Cerebellar cortex (tissue), 1 donor: Measurements from ENCODE around the gene TNFRSF4.

Experiments used
- DNase-seq: peaks from one replicate; pipeline ENCODE4 v3.0.0-alpha.2; 2015; ENCODE audit warnings: low spot score

Gene TNFRSF4

DNA sequence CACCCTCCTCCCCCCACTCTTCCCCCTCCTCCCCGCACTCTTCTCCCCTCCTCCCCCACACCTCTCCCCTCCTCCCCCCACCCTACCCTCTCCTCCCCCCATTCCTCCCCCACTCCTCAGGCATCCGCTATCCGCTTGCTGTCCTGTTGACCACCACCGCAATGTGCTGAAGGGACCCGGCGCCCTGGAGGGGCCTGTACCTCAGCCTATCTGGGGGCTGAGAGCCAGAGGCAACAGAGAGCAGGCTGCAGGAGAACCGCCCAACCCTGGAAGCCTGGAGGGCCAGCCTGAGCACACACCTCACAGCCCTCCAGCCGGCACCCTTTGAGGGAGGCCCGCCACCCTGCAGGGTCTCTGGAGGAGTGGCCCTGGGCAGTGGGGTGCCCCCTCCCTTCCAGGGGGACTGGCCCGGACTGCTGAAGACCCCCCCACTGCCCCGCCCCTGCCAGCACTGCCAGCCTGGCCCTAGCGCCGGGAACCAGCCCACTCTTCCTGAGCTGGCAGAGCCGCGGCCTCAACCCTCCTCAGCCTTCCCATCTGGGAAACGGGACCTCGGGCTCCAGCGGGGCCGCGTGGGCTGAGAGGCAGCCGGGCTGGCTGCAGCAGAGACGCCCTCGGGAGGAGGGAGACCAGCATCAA lies 31.3 kb upstream of the TNFRSF4 start:
- DNase-seq: no peak

GRCh38 chr1:1244192-1244811 lies 30.3 kb upstream of the TNFRSF4 start:
- peak; percentile 43 for DNase-seq

DNA sequence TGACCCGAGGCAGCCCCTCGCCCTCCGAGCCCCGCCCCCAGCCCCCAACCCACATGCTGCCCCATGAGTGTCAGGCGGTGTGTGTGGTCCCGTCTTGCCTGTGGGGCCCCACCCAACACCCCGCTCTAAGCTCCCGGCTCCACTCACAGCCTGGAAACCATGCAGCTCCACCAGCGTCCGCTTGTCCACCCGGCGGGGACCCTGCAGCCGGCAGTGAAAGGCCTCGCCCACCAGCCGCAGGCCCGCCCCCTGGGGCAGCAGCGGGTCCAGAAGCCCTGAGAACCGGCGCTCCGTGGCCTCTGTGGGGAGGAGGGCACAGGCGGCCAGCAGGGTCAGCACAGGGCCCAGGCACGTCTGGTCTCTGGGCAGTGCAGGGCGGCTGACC lies 29.8 kb upstream of the TNFRSF4 start:
- no peak for DNase-seq

DNA sequence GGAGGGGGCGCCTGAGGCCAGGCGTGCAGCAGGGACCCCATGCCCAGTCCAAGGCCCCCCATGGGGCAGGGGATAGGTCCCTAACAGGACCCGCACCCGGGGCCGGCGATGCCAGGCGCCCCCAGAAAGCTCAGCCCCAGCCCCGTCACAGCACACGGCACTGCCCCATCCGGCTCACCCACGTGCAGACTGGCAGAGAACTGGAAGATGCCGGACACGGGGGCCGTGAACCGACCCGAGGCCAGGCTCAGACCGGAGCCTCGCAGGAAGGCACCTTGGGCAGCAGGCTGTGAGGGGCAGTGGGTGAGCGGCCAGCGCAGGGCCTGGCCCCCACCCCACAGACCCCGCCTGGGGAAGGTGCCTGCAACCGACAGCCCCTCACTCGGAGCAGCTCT lies 29.3 kb upstream of the TNFRSF4 start:
- no peak for DNase-seq

DNA sequence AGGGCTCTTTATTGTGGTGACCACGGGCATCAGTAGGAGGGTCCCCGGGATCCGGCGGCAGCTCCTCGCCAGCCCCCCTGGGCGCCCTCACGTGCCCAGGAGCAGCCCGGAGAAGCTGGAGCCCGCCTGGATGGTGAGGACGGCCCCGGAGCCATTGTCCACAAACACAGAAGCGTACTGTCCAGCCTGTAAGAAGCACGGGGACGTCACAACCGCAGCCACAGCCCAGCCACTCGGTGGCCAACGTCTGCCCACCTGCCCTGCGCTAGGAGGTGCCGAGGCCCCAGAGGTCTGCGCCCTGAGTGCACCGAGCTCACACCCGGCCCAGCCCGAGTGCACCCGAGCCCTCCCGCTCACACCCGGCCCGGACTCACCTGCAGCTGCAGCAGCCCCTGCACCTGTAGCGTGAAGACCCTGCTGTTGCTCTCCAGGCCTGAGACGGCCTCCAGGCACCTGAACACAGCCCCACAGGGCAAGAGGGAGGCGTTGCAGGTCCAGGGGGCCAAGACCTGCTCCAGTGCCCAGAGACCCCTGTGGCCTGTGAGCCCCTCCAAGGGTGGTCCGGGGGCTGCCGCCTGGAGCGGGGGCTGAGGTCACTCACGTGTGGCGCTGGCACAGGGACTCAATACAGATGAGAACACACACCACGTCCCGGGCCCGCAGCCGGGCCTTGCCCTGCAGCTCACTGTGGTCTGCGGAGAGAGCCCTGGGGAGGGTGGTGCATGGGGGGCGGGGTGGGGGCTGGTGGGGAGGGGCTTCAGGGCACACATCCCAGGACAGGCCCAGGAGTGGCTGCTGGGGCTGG lies 28.7 kb upstream of the TNFRSF4 start:
- DNase-seq: no peak

- DNase-seq: no peak
Observed at GRCh38 chr1:1241588-1242219, 27.8 kb upstream of the TNFRSF4 start.

DNA sequence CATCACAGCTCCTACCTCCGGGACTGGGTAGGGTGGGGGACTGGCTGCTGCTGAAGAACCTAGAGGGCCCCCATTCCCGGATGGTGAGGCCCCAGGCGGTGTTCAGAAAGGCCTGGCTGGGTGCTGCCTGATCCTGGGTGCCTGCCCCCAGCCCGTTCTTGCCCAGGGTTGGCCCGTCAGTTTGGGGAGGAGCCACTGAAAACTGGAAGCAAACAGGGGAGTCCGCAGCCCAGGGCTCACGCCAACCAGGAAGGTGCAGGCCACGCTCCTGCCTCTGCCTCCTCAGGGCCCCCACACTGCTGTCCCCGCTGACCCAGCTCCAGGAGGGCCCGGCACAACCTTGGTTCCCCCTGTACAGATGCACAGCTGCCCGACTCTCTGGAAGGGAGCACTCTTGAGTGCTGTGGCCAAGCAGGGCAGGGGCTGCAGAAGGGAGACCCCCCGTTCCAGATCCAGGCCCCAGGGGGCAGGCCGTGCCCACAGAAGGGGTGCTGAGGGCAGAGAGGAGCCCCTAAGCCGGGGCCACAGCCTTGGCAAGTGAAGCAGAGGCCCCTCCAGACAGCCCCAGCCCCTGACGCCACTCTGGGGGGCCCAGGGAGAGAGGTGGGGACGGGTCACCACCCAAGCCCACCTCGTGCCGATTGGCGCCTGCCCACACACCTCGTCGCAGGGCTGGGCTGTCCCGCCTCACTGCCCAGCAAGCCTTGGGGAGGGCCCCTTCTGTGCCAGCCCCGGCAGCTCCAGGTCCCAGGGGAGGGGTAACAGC lies 27.1 kb upstream of the TNFRSF4 start:
- no peak for DNase-seq

- DNase-seq: no peak
Observed at GRCh38 chr1:1240348-1240732, 26.4 kb upstream of the TNFRSF4 start.

DNA sequence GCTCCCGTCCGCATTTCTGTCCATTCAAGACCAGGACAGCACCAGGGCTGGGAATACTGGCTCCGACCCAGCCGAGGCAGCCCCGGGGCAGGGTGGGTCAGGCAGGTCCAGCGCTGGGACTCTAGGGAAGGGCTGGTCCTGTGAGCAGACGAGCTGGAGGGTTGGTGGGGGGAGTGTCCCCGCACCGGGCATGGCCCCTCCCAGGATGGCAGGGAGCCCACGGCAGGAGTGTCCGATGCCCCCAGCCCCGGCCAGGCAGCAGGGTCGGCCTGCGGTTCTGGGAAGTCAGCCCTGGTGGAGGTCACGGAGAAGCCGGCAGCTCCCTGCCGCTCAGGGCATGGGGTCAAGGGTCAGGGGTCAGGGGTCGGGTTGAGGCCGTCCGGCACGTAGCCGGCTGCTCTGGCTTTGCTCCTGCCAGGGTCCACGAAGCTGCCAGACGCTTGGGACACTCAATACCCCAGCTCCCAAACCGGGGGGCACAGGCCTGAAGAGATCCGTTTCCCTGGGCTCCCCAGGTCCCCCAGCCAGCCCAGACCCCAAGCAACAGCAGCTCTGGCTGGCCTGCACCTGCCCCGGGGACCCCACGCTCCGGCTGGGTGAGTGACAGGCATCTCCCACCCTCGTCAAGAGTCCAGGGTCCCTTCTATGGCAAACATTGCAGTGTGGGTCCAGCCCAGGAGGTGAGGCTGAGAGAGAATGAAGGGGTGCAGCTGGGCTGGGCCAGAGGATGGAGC lies 25.8 kb upstream of the TNFRSF4 start:
- DNase-seq: no peak

- DNase-seq: no peak
Observed at GRCh38 chr1:1239227-1239613, 25.3 kb upstream of the TNFRSF4 start.

- no peak for DNase-seq
Observed at GRCh38 chr1:1238702-1239178, 24.8 kb upstream of the TNFRSF4 start.

DNA sequence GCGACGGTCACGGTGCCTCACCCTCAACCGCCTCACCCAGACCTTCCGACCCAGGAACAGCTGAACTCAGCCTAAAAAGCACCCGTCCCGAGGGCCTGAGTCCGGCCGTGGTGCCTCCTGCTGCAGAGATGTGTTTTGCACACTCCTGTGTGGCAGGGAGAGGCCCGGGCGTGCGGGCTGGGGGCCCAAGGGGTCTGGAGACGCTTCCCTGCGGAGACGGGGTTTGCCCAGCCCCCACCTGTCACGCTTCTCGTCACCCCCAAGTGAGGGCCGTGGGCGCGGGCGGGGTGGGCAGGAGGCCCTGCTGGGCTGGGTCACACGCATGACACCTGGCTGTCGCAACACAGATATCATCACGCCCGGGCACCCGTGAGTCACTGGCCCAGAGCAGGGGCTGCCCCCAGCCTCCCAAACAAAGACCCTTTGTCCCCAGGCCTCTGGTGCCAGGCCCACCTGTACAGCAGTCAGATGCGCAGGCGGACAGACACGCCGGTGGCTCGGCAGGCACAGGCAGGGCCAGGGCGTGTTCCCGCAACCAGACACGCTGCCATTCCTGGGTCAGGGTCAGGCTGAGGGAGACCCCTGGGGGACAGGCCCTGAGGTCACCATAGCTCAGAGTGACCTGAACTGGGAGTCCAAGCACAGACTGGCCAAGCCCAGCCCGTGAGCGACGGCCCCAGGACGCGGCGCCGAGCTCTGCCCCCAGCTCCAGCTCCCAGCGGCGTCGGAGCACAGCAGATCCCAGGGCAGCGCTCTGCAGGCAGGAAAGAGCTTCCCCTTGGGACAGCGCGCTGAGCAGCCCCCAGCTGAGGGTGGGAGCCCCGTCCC lies 24.1 kb upstream of the TNFRSF4 start:
- no peak for DNase-seq

GRCh38 chr1:1236945-1237873 lies 23.3 kb upstream of the TNFRSF4 start:
- no peak for DNase-seq

DNA sequence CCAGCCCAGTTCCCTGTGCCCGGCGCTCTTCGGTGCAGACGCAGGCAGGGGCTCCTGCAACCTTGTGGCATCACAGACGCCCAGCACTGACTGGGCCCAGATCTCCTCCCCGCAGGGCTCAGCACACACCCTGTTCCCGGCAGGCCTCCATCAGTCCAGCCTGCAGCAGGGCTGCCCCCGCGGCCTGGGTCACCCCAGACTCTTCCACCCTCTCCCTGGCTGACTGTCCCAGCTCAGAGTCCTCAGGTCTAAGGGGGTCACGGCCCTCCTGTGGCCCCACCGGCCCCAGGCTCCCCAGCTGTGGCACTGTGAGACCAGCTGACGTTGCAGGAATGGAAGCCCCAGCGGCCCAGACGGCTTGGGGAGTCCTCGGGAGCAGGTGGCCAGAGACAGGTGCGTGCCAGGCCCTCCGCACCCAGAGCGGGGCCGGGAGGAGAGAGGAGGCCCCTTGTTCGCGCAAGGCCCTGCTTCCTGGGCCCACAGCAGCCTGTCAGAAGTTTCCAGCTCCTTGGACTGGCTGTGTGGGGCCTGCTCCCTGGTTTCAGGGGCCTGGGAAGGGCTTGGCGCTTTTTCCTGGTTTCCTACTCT lies 22.3 kb upstream of the TNFRSF4 start:
- DNase-seq: no peak

GRCh38 chr1:1235016-1235744 lies 21.2 kb upstream of the TNFRSF4 start:
- no peak for DNase-seq

DNA sequence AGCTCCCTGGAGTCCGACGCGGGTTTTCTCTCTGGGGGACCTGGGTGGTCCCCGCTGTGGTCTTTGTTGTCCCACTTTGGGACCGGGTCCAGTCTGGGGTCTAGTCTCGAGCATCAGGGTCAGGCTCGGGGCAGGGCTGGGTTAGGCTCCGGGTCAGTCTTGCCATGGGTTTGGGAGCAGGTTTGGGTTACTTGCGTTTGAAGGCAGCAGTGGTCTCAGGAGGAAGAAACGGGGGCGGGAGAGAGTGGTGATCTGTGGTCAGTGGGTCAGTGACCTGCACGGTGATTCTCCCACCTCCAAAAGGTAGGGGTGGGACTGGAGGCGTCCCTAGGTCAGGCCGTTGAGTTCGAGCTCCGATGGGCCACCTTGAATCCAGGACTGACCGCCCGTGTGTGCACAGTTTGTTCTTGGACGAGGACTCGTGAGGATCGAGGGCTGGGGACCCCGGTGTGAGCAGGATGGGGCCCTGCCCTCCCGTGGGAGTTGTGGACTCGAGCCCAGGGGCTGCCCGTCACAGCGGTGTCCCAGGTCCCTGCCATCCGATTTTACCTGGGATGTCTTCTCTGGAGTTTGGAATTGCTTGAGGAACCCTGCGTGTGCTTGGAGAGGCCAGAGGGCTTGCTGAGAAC lies 20.3 kb upstream of the TNFRSF4 start:
- no peak for DNase-seq

DNA sequence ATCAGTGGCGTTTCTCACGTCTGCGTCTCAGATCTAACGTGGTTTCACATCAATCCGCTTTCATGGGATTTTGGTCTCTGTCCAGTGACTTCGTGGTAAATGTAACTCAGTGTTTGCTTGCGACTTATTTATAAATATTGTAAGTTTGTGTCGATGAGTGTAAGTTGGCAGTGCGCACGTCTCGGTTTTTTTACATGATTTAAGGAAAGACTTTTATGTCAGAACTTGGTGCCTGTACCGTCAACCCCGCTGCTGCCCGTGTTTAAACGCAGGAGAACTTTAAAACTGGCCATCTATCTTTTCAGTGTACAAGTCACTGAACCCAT lies 19.6 kb upstream of the TNFRSF4 start:
- DNase-seq: no peak
